K562 (cell line): Measurements from ENCODE around the gene NEU1. TPM values are rescaled to one million over a fixed set of nuclear protein-coding genes. Genes with fewer than 3 reads are reported as not detected.
"Not testable (repeated sequence)": the region's sequence is repeated elsewhere in the genome, so short reads cannot be mapped to it uniquely, and the experiment has no call there.

Experiments used
- ATAC-seq: fragments of 200-7000 bp; cut with Tn5 transposase; 3 replicates; pipeline ENCODE4 v1.9.1; 2020; ENCODE audit warnings: moderate library complexity
- BruUV-seq: library from RNA; stranded (reverse); fragments of 400-500 nt; replicated peaks from 2 replicates; lab custom pipeline; 2021; lab: Mats Ljungman, UMichigan
- CTCF ChIA-PET: fragments of 300-600 bp; formaldehyde crosslinking; extraction: SDS; loops from one replicate; lab custom pipeline; 2021; ENCODE audit warnings: low intra/inter-chr PET ratio; lab: Yijun Ruan, JAX
- POLR2A ChIA-PET: fragments of 300-600, 350-650 bp; sonication (Branson Sonifier 250); formaldehyde crosslinking; extraction: SDS; loops from one replicate; lab custom pipeline; 2021; ENCODE audit warnings: antibody characterized with exemption, inconsistent platforms; lab: Yijun Ruan, JAX
- DNase-seq, 4 experiments: peaks; one replicate each; pipeline versions ENCODE4 v3.0.0 to v3.0.0-alpha.2; 2011 to 2018; ENCODE audit warnings: low spot score in 3 of 4, mixed read lengths in 3 of 4; ENCODE audit errors: extremely low read depth in 1 of 4
- FAIRE-seq: peaks from 2 replicates; lab custom pipeline; 2011; peaks lifted over from hg19 to GRCh38; lab: Jason Lieb, UNC
- H2AFZ ChIP-seq: 2 replicates; pipeline ENCODE4 v1.6.0; 2011; ENCODE audit warnings: low read depth, low read length, control low read depth, inconsistent platforms
- H3K27ac ChIP-seq: fragments of 200-600 bp; 3 replicates; pipeline ENCODE4 v1.8.0; 2011; ENCODE audit warnings: low read depth, mild to moderate bottlenecking, control low read depth, inconsistent platforms, low read length, moderate library complexity, mixed read lengths; ENCODE audit errors: extremely low read depth
- H3K27me3 ChIP-seq, 2 experiments: fragments of 300-600 bp in 1 of 2; 2 replicates in 1 of 2; 3 replicates in 1 of 2; pipeline versions ENCODE4 v1.6.0 to v1.8.0; 2011; ENCODE audit warnings: inconsistent platforms in 2 of 2, low read length in 2 of 2, mild to moderate bottlenecking in 1 of 2, mixed read lengths in 1 of 2, moderate library complexity in 1 of 2; ENCODE audit not compliant: control insufficient read depth in 2 of 2, insufficient read depth in 2 of 2
- H3K36me3 ChIP-seq: fragments of 300-600 bp; 3 replicates; pipeline ENCODE4 v1.8.0; 2011; ENCODE audit warnings: mild to moderate bottlenecking, low read length, inconsistent platforms; ENCODE audit not compliant: control insufficient read depth, insufficient read depth
- H3K4me1 ChIP-seq, 2 experiments: fragments of 200-600 bp in 1 of 2; replicated peaks in 1 of 2; 2 replicates in 1 of 2; 3 replicates in 1 of 2; pipeline versions ENCODE4 v1.5.1 to v1.8.0; 2011; ENCODE audit warnings: inconsistent platforms in 2 of 2, low read length in 2 of 2, mild to moderate bottlenecking in 1 of 2, mixed read lengths in 1 of 2, moderate library complexity in 1 of 2; ENCODE audit not compliant: control insufficient read depth in 2 of 2, insufficient read depth in 2 of 2
- H3K4me2 ChIP-seq: 2 replicates; pipeline ENCODE4 v1.6.1; 2011; ENCODE audit warnings: low read length, control low read depth, inconsistent platforms, mixed read lengths; ENCODE audit not compliant: insufficient read depth
- H3K4me3 ChIP-seq: fragments of 200-600 bp; sonication (generic), shearing (Covaris generic); 2 replicates; pipeline ENCODE4 v1.5.1; 2016; ENCODE audit warnings: control low read depth, inconsistent platforms
- H3K79me2 ChIP-seq: fragments of 200-600 bp; 3 replicates; pipeline ENCODE4 v1.8.0; 2011; ENCODE audit warnings: low read length, inconsistent platforms; ENCODE audit not compliant: control insufficient read depth, insufficient read depth
- H3K9ac ChIP-seq, 2 experiments: 2 replicates each; pipeline versions ENCODE4 v1.6.0 to v1.6.1; 2011; ENCODE audit warnings: low read depth in 2 of 2, low read length in 2 of 2, control low read depth in 1 of 2, inconsistent platforms in 1 of 2, mild to moderate bottlenecking in 1 of 2, mixed read lengths in 1 of 2; ENCODE audit not compliant: insufficient read depth in 1 of 2
- H3K9me1 ChIP-seq: one replicate; pipeline ENCODE4 v1.6.0; 2011; ENCODE audit warnings: inconsistent platforms, mild to moderate bottlenecking, low read length, moderate library complexity; ENCODE audit not compliant: control insufficient read depth, insufficient read depth
- H3K9me3 ChIP-seq: replicated peaks from 2 replicates; pipeline ENCODE4 v1.5.1; 2011; ENCODE audit warnings: low read depth, low read length, inconsistent platforms; ENCODE audit not compliant: control insufficient read depth, insufficient read depth
- H4K20me1 ChIP-seq: replicated peaks from 2 replicates; pipeline ENCODE4 v1.6.1; 2011; ENCODE audit warnings: low read length, inconsistent platforms, mixed read lengths; ENCODE audit not compliant: control insufficient read depth, insufficient read depth
- ATF3 ChIP-seq, 2 experiments: fragments of 450-650 bp in 1 of 2; sonication (generic) in 1 of 2; formaldehyde crosslinking in 1 of 2; IDR thresholded peaks in 1 of 2; conservative IDR thresholded peaks in 1 of 2; 2 replicates each; pipeline versions ENCODE4 v1.6.1 to v1.8.1; 2016 to 2023; ENCODE audit warnings: mild to moderate bottlenecking in 2 of 2, moderate library complexity in 2 of 2, inconsistent platforms in 1 of 2, missing genetic modification reagents in 1 of 2
- EGR1 ChIP-seq: fragments of 450-650 bp; conservative IDR thresholded peaks from 2 replicates; pipeline ENCODE4 v1.6.1; 2017; ENCODE audit warnings: mild to moderate bottlenecking
- STAT6 ChIP-seq: sonication (generic); formaldehyde crosslinking; IDR thresholded peaks from 2 replicates; pipeline ENCODE4 v1.8.1; 2023; ENCODE audit warnings: mild to moderate bottlenecking, missing genetic modification reagents
- ZNF395 ChIP-seq: fragments of 200-800 bp; sonication (Bioruptor generic); IDR thresholded peaks from 2 replicates; pipeline ENCODE4 v1.6.1; 2017; ENCODE audit warnings: missing genetic modification characterization, missing compliant biosample characterization
- WGBS: fragments of 100-300 bp; shearing (Covaris generic); methylation state at CpG from one replicate; pipeline ENCODE4 v1.1.6; 2016; ENCODE audit warnings: low coverage, mixed read lengths; ENCODE audit not compliant: insufficient coverage; ENCODE audit errors: missing lambda C conversion rate; 5-methylcytosine and 5-hydroxymethylcytosine counted together
- in situ Hi-C: fragments of 300-500 bp; cut with MboI; formaldehyde crosslinking; loops from 4 replicates; pipeline ENCODE4 v1.15.0; 2018; ENCODE audit warnings: inconsistent platforms, mixed read lengths
- intact Hi-C: fragments of 100-400 bp; cut with micrococcal nuclease; formaldehyde crosslinking; loops from 2 replicates; pipeline ENCODE4 v1.14.2; 2022
- polyA plus RNA-seq, 8 experiments: library from polyadenylated mRNA; depleted of rRNA in 4 of 8; stranded (reverse) in 5 of 8; unstranded in 3 of 8; fragments of >200 nt; fragmentation: Nextera tagmentation in 2 of 8; fragmentation: Illumina TruSeq in 1 of 8; extraction: Ambion mirVana in 2 of 8; extraction: Trizol in 1 of 8; gene quantifications; 2 replicates each; pipeline versions ENCODE4 v1.2.1 to v1.2.3, GENCODE V29; 2011 to 2014; ENCODE audit warnings: inconsistent platforms in 1 of 8, missing spikeins in 1 of 8
- total RNA-seq, 7 experiments: library from RNA; depleted of rRNA in 6 of 7; stranded (reverse); fragments of >200 nt in 6 of 7; fragmentation: Illumina TruSeq in 2 of 7; extraction: Trizol in 2 of 7; gene quantifications; 2 replicates each; pipeline versions ENCODE4 v1.2.1 to v1.2.3, GENCODE V29; 2011 to 2021; ENCODE audit warnings: low replicate concordance in 1 of 7

The NEU1 gene
- total and polyA plus RNA-seq, 9 of the 15 experiments (the other 6 are each of a cell fraction or from before 2014, with no cell fraction given), result 14.8 to 67.8 (median 51.0) TPM

- not testable (repeated sequence) for BruUV-seq, FAIRE-seq
Measured at GRCh38 chr6:31857774-31858173, 4.8 kb downstream of the NEU1 start.

More at GRCh38 chr6:31857774-31858173, 4.8 kb downstream of the NEU1 start:
- TF ChIP-seq EGR1, result 0 out of 2 replicates have a peak, but pooled peaks have one; percentile 31
- peak; percentile 61; the same call in 1 of the 2 replicates for TF ChIP-seq STAT6 (CRISPR knock-in tag)
- 0 out of 2 replicates have a peak, but pooled peaks have one; percentile 25 for TF ChIP-seq ZNF395 (CRISPR knock-in tag)
- not testable (repeated sequence) for TF ChIP-seq ATF3 (IDR thresholded peaks at IDR 0.05)
- TF ChIP-seq ATF3 (CRISPR knock-in tag; conservative IDR thresholded peaks at IDR 0.05), result 0 out of 2 replicates have a peak, but pooled peaks have one; percentile 54
- TF ChIP-seq, all 486 proteins: peak for 4; not testable (repeated sequence) for 482
- H3K27ac ChIP-seq, H2AFZ ChIP-seq, H3K4me2 ChIP-seq, H4K20me1 ChIP-seq, CTCF ChIA-PET, ATAC-seq, H3K9ac ChIP-seq, H3K9me3 ChIP-seq, H3K4me3 ChIP-seq, H3K27me3 ChIP-seq, H3K9me1 ChIP-seq, DNase-seq, intact Hi-C loops, in situ Hi-C loops: not testable (repeated sequence)
- POLR2A ChIA-PET, result interaction anchor here (0.6 to 6.2 kb wide), 6 partner anchors 13 to 206 kb away, joined by 4 to 91 read pairs (median 8); partner anchors contain the start of genes BAG6, CSNK2B and GPANK1
- peaks cover 40% of the 10 kb centered on the region; the same call in 2 of the 3 replicates for H3K36me3 ChIP-seq
- 90% methylated on average over 8 of the region's 8 CpGs for WGBS
- H3K4me1 ChIP-seq, result peaks cover 7 to 14% of the 10 kb centered on the region in 2 experiments; a peak in 4 of 5 replicates
- H3K79me2 ChIP-seq, result peaks cover 10% of the 10 kb centered on the region; the same call in 2 of the 3 replicates
